HG03439 (cell line): ENCODE results near the gene SNTG2.

Experiments
- ATAC-seq: cut with Tn5 transposase; IDR thresholded peaks from one replicate; pipeline ENCODE4 v1.9.1; 2021; ENCODE audit warnings: mild to moderate bottlenecking, moderate library complexity; ENCODE audit not compliant: unreplicated experiment

Gene SNTG2

DNA sequence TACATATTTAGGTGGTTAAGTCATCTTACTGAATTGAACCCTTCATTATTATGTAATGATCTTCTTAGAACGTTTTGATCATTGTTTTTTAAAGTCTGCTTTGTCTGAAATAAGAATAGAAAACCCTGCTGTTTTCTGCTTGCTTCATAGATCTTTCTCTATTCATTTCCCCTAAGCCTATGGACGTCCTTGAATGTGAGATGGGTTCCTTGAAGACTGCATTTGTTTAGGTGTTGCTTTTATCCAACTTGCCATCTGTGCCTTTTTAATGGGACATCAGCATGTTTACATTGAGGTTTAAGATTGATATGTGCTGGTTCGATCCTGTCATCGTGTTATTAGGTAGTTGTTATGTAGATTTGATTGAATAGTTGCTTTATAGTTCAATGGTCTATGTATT is 95.4 kb downstream of the SNTG2 start:
- ATAC-seq, result no peak

- ATAC-seq, result no peak
These were observed 96.8 kb downstream of the SNTG2 start for GRCh38 chr2:1047485-1047884.

DNA sequence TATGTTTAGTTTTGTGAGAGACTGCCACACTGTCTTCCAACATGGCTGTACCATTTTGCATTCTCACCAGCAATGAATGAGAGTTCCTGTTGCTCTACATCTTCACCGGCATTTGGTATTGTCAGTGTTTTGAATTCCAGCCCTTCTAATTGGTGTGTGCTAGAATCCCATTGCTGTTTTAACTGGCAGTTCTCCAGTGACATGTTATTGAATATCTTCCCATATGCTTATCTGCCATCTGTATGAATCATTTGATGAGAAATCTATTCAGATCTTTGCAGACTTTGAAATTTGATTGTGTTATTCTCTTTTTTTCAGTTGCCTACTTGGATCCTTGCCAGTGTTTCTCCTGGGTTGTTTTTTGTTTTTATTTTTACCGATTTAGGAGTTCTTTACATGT is 99.0 kb downstream of the SNTG2 start:
- ATAC-seq, result no peak

DNA sequence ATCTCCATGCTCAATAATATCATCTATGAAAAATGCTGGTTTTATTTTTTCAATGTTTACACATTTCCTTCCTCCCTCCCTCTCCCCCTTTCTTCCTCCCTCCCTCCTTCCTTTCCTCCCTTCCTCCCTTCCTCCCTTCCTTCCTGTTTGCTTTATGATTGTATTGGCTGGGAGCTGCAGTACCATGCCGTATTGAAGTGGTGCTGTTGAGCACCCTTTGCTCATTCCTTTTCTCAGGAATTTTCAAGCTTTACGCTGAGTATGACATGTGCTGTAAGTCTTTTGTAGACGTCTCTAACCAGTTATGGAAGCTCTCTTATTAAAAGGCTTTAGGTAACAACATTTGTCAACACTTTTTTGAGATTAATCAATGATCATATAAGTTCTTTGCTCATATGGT is 100.4 kb downstream of the SNTG2 start:
- ATAC-seq, result no peak

- ATAC-seq, result no peak
These were observed 102.1 kb downstream of the SNTG2 start for GRCh38 chr2:1052771-1053191.

- ATAC-seq, result no peak
These were observed 103.1 kb downstream of the SNTG2 start for GRCh38 chr2:1053786-1054185.

GRCh38 chr2:1054399-1054798 is 103.8 kb downstream of the SNTG2 start:
- ATAC-seq, result no peak

DNA sequence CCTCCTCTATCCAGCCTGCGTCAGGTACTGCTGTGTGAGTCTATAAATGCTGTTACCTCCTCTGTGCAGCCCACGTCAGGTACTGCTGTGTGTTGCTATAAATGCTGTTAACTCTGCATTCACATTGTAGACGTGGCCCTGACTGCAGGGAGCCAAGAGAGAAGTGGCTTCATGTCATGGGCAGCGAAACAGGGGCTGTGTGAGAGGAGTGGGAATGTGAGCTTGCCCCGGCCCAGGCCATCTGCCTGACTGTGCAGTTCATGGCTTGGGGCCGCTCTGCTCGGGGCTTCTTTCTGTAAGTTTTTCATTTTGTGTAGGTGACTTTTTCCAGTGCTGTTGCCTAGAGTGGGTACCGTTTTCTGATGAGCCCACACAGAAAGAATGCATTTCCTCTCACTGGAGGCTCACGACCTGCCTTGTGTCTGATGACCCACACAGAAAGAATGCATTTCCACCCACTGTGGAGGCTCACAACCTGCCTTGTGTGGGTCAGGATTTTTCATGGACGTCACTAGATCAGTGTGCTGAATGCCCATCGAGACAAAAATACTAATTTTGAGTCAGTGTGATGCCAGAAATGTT is 104.5 kb downstream of the SNTG2 start:
- ATAC-seq, result no peak

DNA sequence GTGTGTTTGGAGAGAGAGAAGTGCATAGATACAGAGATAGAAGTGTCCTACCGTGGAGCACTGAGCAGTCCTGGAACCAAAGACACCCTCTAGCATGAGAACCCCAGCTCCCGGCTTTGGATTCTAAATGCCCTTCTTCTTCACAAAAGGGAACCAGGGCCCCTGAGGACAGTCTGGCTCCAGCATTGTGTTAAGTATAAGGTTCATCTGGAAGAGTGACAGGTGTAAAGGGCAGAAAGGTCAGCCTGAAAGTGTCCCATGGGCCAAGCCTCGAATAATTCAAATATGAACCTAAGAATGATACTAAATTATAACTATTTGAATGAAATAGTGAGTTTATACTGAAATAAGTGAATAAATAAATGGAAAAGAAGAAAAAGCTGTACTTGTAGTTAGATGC is 109.7 kb downstream of the SNTG2 start:
- ATAC-seq, result no peak

DNA sequence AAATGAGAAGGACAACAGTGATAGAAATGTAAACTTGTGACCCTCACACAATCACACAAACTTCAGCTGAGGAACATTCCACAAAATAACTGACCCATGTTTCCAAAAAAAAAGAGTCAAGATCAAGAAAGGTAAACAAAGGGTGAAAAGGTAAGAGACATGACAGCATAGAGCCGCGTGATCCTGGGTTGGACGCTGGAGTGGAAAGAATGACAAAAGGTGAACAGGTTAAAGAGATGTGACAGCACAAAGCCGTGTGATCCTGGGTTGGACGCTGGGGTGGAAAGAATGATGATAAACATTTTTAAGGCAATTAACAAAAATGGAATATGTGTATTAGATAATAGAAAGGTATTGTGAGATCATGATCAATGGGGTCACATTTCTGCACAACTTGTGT is 110.3 kb downstream of the SNTG2 start:
- ATAC-seq, result no peak

DNA sequence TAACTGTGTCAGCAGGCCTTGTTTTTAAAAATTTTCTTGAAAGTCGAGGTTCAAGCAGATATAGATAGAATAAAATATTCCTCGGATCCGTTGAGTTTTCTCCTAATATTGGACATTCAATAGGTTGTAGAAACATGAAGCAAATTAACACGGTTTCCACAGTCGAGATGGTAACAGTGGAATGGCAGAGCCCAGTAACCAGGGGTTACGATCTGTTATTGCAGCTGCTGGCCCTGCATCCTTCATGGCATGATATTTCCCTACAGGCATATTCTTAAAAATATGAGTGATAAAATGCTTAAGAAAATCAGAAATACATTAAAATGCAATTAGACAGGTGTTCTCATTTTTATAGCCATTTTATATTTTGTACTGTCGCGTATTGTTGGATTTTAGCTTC is 117.6 kb downstream of the SNTG2 start:
- ATAC-seq, result no peak

DNA sequence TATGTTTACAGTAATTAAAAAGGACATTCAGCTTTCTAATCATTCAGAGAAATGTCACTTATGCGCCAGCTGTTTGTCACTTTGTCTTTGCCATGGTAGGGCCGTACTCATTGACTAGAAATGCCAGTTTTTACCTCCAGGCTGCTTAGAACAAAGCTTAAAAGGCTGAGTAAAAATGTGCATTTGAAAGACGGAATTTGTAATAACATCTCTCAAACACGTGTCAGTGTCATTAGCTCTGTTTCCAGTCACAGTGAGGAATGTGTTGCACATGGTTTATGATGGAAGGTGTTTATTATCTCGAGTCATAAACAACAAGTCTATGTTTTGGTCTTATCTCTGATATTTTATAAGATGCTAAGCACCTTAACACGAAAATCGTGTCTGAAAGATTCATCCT is 118.2 kb downstream of the SNTG2 start:
- no peak for ATAC-seq

DNA sequence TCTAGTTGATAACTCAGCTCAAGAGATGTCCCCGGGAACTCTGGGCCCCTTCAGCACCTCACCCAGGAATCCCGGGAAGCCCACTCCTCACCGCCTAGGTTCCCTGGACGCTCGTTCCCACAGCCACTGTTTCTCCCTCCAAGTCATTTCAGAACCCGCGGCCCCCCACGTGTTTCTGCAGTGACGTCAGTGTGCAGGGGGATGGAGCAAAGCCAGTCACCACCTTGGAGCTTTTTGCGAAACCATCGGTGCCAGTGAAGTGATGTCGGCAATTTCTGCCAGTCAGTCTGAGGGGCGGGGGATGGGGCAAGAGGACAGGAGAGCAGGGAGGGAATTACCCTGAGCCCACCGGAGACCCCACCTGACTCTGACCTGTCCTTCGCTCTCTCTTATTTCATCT is 119.2 kb downstream of the SNTG2 start:
- ATAC-seq, result no peak

DNA sequence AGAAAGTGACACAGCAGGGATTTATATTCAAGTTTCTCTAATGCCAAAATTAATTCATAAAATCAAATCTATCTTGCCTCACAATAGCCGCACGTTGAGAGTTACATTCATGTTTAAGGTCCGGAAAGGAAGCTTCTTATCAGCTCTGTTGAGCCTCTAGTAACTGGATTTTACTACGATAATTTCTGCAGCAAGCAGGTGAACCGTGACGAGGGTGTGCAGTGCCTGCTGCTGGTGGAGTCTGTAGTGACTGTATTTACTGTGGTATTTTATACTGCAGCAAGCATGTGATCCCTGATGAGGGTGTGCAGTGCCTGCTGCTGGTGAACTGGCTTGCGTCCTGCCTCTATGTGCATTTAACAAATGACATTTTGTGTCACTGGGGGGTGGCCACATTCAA is 120.0 kb downstream of the SNTG2 start:
- no peak for ATAC-seq

GRCh38 chr2:1071650-1072049 is 121.0 kb downstream of the SNTG2 start:
- no peak for ATAC-seq

GRCh38 chr2:1072250-1072649 is 121.6 kb downstream of the SNTG2 start:
- ATAC-seq, result no peak

- no peak for ATAC-seq
These were observed 127.3 kb downstream of the SNTG2 start for GRCh38 chr2:1077911-1078310.

GRCh38 chr2:1078326-1078725 is 127.7 kb downstream of the SNTG2 start:
- ATAC-seq, result no peak

DNA sequence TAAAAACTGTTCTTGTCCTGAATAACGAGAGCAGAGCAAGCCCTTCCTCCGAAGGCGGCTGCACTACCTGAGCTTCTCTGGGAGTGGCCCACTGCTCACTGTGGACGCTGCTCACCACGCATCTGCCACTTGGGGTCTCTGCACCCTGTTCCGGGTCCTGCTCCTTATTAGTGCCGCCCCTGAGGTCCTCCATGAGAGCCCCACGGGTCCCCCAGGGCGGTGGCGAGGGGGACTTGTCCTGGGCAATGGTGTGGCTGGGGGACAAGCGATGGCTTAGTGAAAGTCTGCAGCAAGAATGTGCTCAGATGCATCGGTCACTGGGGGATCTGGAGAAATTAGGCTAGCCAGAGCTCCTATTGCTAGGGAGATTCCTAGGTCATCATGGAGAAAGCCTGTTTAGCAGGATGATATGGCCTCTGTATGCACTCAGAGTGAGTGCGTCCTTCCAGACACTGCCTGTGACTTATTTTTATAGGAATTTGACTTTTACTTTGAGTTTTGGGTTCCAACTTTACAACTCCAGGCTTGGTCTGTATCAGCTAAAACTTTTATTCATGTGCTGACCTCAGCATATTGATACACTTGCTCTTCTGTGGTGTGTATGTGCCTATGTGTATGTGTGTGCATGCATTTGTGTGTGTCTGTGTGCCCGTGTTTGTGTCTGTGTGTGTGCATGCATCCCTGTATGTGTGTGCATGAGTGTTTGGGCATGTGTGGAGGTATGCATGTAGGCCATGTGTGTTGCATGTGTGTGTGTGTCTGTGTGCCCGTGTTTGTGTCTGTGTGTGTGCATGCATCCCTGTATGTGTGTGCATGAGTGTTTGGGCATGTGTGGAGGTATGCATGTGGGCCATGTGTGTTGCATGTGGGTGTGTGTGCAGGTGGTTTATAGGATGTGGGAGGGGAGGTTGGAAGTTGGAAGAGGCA is 129.5 kb downstream of the SNTG2 start:
- ATAC-seq, result no peak

DNA sequence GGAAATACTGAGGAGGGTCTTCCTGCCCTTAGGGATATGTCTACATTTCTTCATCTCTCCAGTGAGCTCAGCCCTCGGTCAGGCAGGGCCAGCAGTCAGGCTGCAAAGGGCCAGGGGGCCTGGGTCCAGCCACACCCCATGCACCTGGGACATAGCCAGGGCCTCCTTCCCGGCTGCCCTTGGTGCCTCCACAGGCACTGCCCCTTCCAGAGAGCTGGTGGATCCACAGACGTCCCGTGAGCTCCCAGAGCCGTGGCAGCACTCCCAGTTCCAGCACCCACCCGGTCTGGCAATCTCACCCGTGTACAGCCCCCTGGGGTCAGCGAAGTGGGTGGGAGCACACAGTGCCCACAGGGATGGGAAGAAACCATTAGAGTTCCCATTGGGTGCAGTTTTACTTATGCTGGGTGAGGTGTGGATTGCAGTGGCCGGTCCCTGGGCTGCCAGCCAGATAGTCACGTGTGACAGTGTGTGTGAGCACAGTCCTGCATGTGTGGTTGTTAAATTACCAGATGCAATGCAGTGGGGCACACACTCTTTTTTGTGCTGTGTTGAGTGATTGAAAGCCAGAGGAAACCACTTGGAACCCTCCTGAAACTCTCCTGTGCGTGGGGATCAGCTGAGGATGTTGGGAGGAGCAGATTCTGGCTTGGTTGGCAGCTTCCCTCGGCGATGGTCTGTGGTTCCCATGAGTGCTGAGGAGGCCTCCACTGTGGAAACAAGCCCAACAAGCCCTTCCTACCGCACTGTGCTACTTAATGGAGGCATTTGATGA is 131.0 kb downstream of the SNTG2 start:
- no peak for ATAC-seq

GRCh38 chr2:1082456-1083205 is 132.0 kb downstream of the SNTG2 start:
- no peak for ATAC-seq
